ENCODE data around the gene PTPN23. TPM values are rescaled to one million over a fixed set of nuclear protein-coding genes. Genes with fewer than 3 reads are reported as not detected.

PTPN23 gene
- total RNA-seq, 1 donor from 2014 or later, result 33.7 TPM

- Mint-ChIP-seq H3K36me3 (ENCODE audit: low read depth) (peaks cover 23% of the 10 kb centered on the region), H3K4me3 (peak overlapping the region; percentile 43), H3K27me3 (ENCODE audit: insufficient read depth) (no peaks in the 10 kb centered on the region)
These were observed 40.0 kb downstream of the PTPN23 start for GRCh38 chr3:47420511-47421484.

DNA sequence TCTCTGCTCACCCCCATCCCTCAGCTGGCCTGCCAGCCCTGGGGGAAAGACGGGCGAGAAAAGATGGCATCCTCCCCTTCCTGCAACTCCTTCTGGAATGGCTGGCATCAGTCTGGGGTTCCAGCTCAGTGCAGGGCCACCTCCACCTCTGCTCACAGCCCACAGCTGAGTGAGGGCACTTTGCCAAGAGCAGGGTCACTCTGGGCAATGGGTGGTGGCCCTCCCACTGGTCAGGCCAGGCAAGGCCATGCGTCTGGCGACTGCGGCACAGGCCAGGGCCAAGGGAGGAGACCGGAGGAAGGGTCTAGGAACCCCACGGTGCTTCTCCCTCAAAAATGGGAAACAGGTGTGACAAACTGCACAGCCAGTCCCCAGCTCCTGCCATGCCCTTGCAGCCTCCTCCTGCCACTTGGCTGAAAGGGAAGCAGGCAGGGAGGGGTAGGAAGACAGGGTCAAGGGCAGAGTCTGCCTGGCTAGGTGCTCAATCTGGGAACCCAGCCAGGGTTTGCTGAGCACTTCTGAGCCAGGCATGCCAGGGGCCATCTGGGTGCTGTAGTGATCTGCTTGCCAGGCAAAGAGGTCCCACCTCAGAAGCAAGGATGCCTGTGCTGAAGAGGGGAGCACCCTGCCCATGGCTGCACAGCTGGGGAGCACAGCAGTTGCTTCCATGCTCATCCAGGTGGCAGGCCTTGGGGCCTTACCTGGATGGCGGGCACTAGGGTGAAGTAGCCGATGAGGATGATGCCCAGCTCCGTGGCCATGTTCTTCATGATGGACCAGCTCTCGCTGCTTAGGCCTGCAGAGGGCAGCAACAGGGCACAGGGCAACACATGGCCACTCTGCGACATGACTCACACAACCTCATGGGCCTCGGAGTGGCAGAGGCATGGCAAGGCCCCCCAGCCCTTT lies 41.2 kb downstream of the PTPN23 start:
- H3K36me3 Mint-ChIP-seq (ENCODE audit: low read depth), result peaks cover 15% of the 10 kb centered on the region
- H3K4me1 Mint-ChIP-seq (ENCODE audit: low read depth), result peaks cover 22% of the 10 kb centered on the region
- peak overlapping the region; percentile 98 for H3K27ac Mint-ChIP-seq
- H3K4me3 Mint-ChIP-seq, result no peak overlapping the region
- H3K9me3 Mint-ChIP-seq, result no peaks in the 10 kb centered on the region
- no peak for DNase-seq (ENCODE audit: low spot score)
- no peaks in the 10 kb centered on the region for H3K27me3 Mint-ChIP-seq (ENCODE audit: insufficient read depth)
- intact Hi-C loops (cut with micrococcal nuclease), result loop anchor here (1.0 kb wide), 5 partner anchors 42 to 717 kb away; partner anchors contain the start of genes ELP6 and SCAP

More at GRCh38 chr3:47420511-47421484, 40.0 kb downstream of the PTPN23 start:
- Mint-ChIP-seq H3K27ac (peak overlapping the region; percentile 98), H3K9me3 (no peaks in the 10 kb centered on the region), H3K4me1 (ENCODE audit: low read depth) (peaks cover 22% of the 10 kb centered on the region)
- peak; percentile 83 for DNase-seq (ENCODE audit: low spot score)
- intact Hi-C loops (cut with micrococcal nuclease), result loop anchor here (1.0 kb wide), 5 partner anchors 40 to 715 kb away; partner anchors contain the start of genes ELP6 and SCAP

DNA sequence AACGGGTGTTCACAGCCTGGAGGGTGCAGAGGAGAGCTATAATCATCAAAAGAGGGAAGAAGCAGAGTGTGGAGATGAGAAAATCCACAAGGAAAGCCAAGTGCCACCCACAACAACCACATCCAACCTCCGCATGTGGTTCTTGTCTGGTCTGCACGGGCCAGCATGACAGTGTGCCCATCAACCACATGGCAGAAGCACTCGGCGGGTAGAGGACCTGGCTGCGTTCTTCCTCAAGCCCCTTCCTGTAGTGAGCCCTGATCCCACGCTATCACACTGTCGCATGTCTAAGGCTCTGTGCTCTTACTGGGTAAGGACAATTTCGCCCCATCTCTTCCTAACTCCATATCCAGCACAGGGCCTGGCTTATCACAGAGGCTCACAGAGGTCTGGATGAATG lies 41.9 kb downstream of the PTPN23 start:
- Mint-ChIP-seq H3K4me1 (ENCODE audit: low read depth) (peaks cover 22% of the 10 kb centered on the region), H3K4me3 (no peak overlapping the region), H3K27ac (peak overlapping the region; percentile 34), H3K9me3 (no peaks in the 10 kb centered on the region), H3K27me3 (ENCODE audit: insufficient read depth) (no peaks in the 10 kb centered on the region), H3K36me3 (ENCODE audit: low read depth) (peaks cover 14% of the 10 kb centered on the region)
- intact Hi-C loops (cut with micrococcal nuclease), result no loop called here
- no peak for DNase-seq (ENCODE audit: low spot score)

- intact Hi-C loops (cut with micrococcal nuclease), result no loop called here
- peaks cover 22% of the 10 kb centered on the region for H3K4me1 Mint-ChIP-seq (ENCODE audit: low read depth)
- no peak for DNase-seq (ENCODE audit: low spot score)
- H3K27ac Mint-ChIP-seq, result no peak overlapping the region
- H3K36me3 Mint-ChIP-seq (ENCODE audit: low read depth), result peaks cover 14% of the 10 kb centered on the region
- no peaks in the 10 kb centered on the region for H3K27me3 Mint-ChIP-seq (ENCODE audit: insufficient read depth)
- H3K4me3 Mint-ChIP-seq, result no peak overlapping the region
- no peaks in the 10 kb centered on the region for H3K9me3 Mint-ChIP-seq
These were observed 42.8 kb downstream of the PTPN23 start for GRCh38 chr3:47423548-47424145.

DNA sequence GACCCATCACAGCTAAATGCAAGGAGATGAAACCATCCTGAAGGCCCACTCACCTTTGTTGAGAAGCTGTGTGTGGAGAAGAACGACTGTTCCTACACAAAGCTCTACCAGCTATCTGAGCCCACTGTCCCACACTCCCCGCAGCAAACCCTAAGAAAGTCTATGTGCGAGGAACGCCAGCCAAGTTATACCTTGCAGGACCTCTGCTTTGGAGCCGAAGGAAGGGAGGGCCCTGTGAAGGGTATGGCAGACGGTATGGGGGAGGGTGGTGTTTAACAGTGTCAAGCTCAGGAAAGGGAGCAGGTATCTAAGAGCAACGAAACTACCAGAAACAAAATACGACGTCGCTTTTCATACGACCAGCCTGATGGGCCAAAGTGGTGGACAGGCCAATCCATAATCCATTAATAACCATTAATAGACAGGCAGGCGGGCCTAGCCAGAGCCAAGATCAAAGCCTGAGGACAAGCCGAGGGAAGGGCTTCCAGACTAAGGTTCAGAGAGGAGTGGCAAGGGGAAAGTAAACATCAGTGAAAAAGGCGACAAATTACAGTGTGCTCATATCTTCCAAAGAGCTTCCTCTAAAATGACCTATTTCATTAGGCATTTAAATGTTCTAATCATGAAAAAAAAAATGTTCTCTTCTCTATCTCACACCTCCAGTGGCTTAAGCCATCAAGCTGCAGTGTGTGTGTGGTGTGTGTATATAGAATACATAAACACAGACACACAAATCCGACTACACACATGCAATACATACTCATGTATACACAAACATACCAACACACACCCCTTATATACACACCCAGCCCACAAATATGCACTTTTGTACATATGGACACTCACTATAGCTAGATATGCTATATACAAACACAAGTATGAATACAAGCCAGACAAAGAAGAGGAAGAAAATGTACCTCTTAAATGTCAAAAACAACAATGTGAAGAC lies 43.9 kb downstream of the PTPN23 start:
- intact Hi-C loops (cut with micrococcal nuclease), result no loop called here
- no peak overlapping the region for H3K27ac Mint-ChIP-seq
- no peaks in the 10 kb centered on the region for H3K27me3 Mint-ChIP-seq (ENCODE audit: insufficient read depth)
- H3K9me3 Mint-ChIP-seq, result no peaks in the 10 kb centered on the region
- DNase-seq (ENCODE audit: low spot score), result no peak
- H3K4me1 Mint-ChIP-seq (ENCODE audit: low read depth), result peaks cover 22% of the 10 kb centered on the region
- no peak overlapping the region for H3K4me3 Mint-ChIP-seq
- H3K36me3 Mint-ChIP-seq (ENCODE audit: low read depth), result peaks cover 13% of the 10 kb centered on the region

GRCh38 chr3:47425383-47425778 lies 44.6 kb downstream of the PTPN23 start:
- DNase-seq (ENCODE audit: low spot score), result no peak
- Mint-ChIP-seq H3K27ac (no peak overlapping the region), H3K9me3 (no peaks in the 10 kb centered on the region), H3K36me3 (ENCODE audit: low read depth) (peaks cover 19% of the 10 kb centered on the region), H3K4me1 (ENCODE audit: low read depth) (peaks cover 22% of the 10 kb centered on the region), H3K27me3 (ENCODE audit: insufficient read depth) (no peaks in the 10 kb centered on the region), H3K4me3 (no peak overlapping the region)
- intact Hi-C loops (cut with micrococcal nuclease), result no loop called here

DNA sequence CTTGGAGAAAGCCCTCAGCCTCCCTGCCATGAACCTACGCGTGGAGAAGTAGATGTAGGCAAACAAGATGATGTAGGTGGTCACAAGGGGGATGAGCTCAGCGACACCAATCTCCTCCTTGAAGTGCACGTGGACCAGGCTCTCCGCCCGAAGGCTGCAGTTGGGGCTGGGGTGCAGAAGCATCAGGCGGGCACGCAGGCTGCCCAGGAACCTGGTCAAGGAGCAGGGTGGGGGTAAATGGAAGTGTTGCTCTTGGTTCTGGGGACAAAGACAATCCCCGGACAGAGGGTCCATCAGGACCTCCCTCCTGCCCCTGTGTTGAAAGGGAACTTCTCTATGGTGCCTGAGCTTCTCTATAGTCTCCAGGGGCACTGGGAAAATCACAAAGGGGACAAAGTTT lies 45.1 kb downstream of the PTPN23 start:
- Mint-ChIP-seq H3K36me3 (ENCODE audit: low read depth) (peaks cover 19% of the 10 kb centered on the region), H3K4me3 (no peak overlapping the region), H3K4me1 (ENCODE audit: low read depth) (peaks cover 20% of the 10 kb centered on the region), H3K27me3 (ENCODE audit: insufficient read depth) (no peaks in the 10 kb centered on the region), H3K9me3 (no peaks in the 10 kb centered on the region), H3K27ac (no peak overlapping the region)
- intact Hi-C loops (cut with micrococcal nuclease), result no loop called here
- no peak for DNase-seq (ENCODE audit: low spot score)

GRCh38 chr3:47427866-47428265 lies 47.0 kb downstream of the PTPN23 start:
- Mint-ChIP-seq H3K4me1 (ENCODE audit: low read depth) (peaks cover 6% of the 10 kb centered on the region), H3K9me3 (no peaks in the 10 kb centered on the region), H3K27me3 (ENCODE audit: insufficient read depth) (no peaks in the 10 kb centered on the region), H3K27ac (no peak overlapping the region), H3K36me3 (ENCODE audit: low read depth) (peaks cover 20% of the 10 kb centered on the region), H3K4me3 (no peak overlapping the region)
- no peak for DNase-seq (ENCODE audit: low spot score)
- intact Hi-C loops (cut with micrococcal nuclease), result no loop called here

- H3K4me3 Mint-ChIP-seq, result no peak overlapping the region
- no peak for DNase-seq (ENCODE audit: low spot score)
- peaks cover 3% of the 10 kb centered on the region for H3K4me1 Mint-ChIP-seq (ENCODE audit: low read depth)
- H3K27me3 Mint-ChIP-seq (ENCODE audit: insufficient read depth), result no peaks in the 10 kb centered on the region
- H3K9me3 Mint-ChIP-seq, result no peaks in the 10 kb centered on the region
- peaks cover 21% of the 10 kb centered on the region for H3K36me3 Mint-ChIP-seq (ENCODE audit: low read depth)
- intact Hi-C loops (cut with micrococcal nuclease), result no loop called here
- no peak overlapping the region for H3K27ac Mint-ChIP-seq
These were observed 47.8 kb downstream of the PTPN23 start for GRCh38 chr3:47428662-47429061.

DNA sequence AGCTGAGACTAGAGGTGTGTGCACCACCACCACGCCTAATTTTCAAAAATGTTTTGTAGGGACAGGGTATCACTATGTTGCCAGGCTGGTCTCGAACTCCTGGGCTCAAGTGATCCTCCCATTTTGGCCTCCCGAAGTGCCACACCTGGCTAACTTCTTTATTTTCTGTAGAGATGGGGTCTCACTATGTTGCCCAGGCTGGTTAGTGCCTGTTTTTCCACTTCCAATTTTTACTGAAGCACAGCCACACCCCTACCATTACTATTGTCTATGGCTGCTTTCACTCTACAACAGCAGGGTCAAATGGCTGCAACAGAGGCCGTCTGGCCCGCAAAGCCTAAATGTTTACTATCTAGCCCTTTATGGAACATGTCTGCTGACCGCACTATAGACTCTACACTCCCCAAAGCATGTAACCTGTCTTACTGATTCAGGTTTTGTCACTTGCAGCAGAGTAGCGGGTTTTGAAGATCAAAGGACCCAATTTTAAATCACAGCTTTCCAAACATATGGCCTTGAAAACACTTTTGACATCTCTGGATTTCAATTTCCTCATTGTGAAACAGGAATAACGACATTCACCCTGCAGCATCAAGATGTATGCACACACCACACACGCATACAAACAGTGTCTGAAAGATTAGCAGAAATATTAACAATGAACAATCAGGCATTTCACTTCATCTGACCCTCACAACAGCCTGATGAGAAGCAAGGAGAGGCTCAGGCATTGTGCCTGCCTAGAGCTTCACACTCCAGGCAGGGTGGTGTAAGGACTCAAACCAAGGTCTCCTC lies 48.9 kb downstream of the PTPN23 start:
- H3K36me3 Mint-ChIP-seq (ENCODE audit: low read depth), result peaks cover 25% of the 10 kb centered on the region
- intact Hi-C loops (cut with micrococcal nuclease), result no loop called here
- H3K4me1 Mint-ChIP-seq (ENCODE audit: low read depth), result peaks cover 3% of the 10 kb centered on the region
- no peak overlapping the region for H3K4me3 Mint-ChIP-seq
- H3K27me3 Mint-ChIP-seq (ENCODE audit: insufficient read depth), result no peaks in the 10 kb centered on the region
- DNase-seq (ENCODE audit: low spot score), result no peak
- no peaks in the 10 kb centered on the region for H3K9me3 Mint-ChIP-seq
- H3K27ac Mint-ChIP-seq, result no peak overlapping the region

DNA sequence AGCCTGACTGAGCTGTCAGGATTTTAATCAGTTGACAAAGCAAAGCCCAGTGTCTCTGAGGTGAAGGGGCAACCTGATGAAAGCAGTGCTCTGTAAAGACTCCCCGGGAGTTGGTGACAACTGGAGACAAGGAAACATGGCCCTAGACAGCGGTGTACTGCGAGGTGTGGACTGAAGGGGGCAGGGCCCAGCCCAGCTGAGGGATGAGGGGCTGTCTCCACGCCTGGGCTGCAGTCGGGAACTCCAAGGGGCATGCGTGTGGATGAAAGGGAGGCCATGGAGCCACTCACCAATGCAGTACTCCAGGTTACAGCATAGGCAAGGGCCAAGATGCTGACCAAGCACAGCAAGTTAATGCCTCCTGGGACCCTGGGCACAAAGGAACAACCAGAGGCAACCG lies 49.8 kb downstream of the PTPN23 start:
- DNase-seq (ENCODE audit: low spot score), result no peak
- peaks cover 3% of the 10 kb centered on the region for H3K4me1 Mint-ChIP-seq (ENCODE audit: low read depth)
- peaks cover 24% of the 10 kb centered on the region for H3K36me3 Mint-ChIP-seq (ENCODE audit: low read depth)
- H3K27me3 Mint-ChIP-seq (ENCODE audit: insufficient read depth), result no peaks in the 10 kb centered on the region
- H3K9me3 Mint-ChIP-seq, result no peaks in the 10 kb centered on the region
- H3K27ac Mint-ChIP-seq, result no peak overlapping the region
- intact Hi-C loops (cut with micrococcal nuclease), result no loop called here
- no peak overlapping the region for H3K4me3 Mint-ChIP-seq

All from activated T-helper 1 cell treated with anti-CD3 and anti-CD28 coated beads, Interleukin-12 subunit alpha, Interleukin-12 subunit beta, Interleukin-2, Interleukin-4 antibody, amounts not matched to agents 30 ng/mL and 10 ng/mL and 1 ng/mL, durations not matched to agents 14 hours and 24 hours and 36 hours (primary cell).